Colon (tissue), 2 donors: ENCODE results near the gene EWSR1.

Source experiments
- FAIRE-seq: peaks from 2 replicates; lab custom pipeline; 2012; peaks lifted over from hg19 to GRCh38; lab: Jason Lieb, UNC
- donor health status: control.
- donor health status: control.

The EWSR1 gene

GRCh38 chr22:29251265-29251664 is 16.8 kb upstream of the EWSR1 start:
- FAIRE-seq: no peak

GRCh38 chr22:29251981-29252911 is 15.8 kb upstream of the EWSR1 start:
- FAIRE-seq: no peak

GRCh38 chr22:29253561-29254285 is 14.3 kb upstream of the EWSR1 start:
- FAIRE-seq: no peak

DNA sequence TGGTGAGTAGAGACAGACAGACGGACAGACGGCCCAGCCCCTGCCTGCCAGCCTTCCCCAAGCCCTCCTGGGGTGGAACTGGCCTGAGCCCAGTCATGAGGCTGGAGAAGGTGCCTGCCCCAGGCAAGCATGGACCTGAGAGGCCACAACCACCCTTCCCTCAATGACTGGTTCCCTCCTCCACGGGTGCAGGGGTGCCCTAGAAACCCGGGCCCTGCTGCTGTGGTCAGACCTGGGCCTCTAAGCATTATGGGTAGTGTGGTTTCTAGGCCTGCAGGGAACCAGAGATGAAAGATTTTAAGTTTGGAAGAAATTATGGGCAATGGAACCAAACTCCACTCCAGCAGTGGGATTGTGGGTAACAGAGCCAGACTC is 13.8 kb upstream of the EWSR1 start:
- no peak for FAIRE-seq

- no peak for FAIRE-seq
Observed at GRCh38 chr22:29255064-29255621, 12.9 kb upstream of the EWSR1 start.

DNA sequence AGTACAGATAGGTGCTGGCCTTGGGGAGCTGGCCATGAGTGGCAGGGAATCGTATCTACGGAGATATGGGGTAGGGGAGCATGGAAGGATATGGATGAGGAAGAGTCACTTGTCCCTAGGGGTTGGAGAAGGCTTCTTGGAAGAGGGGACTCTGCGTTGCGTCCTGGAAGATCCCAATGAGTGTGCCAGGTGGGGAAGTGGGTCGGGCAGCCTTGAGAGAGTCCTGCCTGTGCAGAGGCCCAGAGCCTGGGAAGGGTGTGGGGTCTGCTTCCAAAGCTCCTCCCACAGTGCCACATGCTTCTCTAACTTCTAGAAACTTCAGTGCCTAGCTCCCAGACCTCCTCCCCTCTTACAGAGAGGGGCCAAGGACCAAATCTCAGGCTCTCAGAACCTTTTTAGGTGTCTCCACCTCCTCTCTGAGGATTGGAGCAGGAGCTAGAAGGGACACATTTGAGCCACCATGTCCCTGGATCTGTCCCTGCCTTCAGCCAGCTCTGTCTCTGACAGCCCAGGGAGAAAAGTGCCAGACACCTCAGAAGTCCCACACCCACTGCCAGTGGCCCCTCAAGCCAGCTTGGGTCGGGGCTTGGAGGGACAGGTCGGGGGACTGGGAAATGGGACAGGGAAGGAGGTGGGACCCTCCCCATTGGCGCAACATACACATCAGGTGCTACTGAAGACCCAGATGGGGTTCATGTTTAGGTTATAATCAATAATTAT is 11.3 kb upstream of the EWSR1 start:
- no peak for FAIRE-seq

- FAIRE-seq: no peak
Observed at GRCh38 chr22:29257751-29258181, 10.3 kb upstream of the EWSR1 start.

GRCh38 chr22:29258407-29259252 is 9.4 kb upstream of the EWSR1 start:
- no peak for FAIRE-seq

DNA sequence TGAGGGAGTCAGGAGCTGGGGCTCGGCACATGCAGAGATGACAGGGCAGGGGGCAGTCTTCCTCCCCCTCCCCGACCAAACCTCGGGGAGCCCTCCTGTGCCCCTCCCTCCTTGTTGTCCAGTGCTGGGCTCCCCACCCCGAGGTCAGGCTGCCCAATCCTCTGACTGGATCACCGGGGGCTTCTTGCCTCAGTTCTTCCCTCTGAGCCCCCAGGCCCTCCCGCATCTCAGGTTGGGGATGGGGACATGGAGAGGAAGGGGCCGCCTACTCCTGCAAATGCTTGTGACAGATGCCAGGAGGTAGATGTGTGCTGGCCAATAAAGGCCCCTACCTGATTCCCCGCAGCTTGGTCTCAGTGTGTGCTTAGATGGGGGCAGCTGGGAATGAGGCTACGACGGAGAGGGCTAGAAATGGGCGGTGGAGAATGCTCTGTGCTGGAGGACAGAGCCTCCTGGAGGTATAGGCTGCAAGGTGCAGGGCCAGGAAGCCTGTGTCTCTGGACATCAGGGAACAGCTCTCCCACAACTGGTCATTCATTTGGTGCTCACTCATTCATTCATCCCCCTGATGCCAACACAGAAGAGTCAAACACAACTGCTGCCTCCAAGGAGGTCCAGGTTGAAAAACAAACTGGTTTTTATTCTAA is 8.7 kb upstream of the EWSR1 start:
- no peak for FAIRE-seq

- FAIRE-seq: no peak
Observed at GRCh38 chr22:29260031-29260560, 8.0 kb upstream of the EWSR1 start.

- FAIRE-seq: no peak
Observed at GRCh38 chr22:29260601-29261315, 7.3 kb upstream of the EWSR1 start.

DNA sequence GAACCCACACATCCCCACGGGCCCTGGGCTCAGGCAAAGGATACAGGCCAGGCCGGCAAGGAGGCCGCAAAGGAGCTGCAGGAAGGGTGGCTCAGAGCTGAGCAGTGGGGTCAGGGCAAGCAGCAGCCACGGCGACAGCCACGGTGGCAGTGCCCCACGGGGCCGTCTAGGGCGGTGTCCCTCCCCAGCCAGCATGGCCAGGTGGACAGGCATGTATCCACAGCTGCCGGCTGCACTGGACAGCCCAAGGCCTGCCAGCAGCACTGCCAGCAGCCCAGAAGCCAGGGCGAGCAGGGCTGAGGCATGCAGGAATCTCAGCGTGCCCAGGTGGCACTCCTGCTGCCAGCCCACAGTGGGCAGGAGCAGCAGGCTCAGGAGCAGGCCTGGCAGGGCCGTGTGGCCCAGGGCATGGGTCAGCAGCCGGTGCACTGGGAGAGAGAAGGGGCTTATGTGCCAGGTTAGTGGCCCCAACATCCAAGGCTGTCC is 4.2 kb upstream of the EWSR1 start:
- FAIRE-seq: no peak

DNA sequence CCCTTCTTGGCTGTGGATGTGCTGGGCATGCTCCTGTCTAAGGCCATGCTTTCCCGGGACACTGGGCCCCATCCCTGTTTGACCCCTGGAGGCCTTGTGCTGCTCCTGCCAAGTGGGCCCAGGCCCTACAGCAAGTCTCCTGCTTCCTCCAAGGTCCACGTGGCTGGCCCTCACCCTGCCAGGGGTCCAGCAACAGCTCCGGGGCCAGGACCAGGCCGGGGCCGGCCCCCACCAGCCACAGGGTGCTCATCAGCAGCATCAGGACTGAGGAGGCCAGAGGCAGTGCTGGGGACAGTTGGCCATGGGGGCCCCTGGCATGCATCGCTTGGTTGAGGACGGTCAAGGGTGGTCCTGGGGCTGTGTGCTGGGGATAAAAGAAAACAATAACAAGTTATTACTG is 2.8 kb upstream of the EWSR1 start:
- no peak for FAIRE-seq

- no peak for FAIRE-seq
Observed at GRCh38 chr22:29265929-29266328, 2.1 kb upstream of the EWSR1 start.

GRCh38 chr22:29266564-29267461 is 1.3 kb upstream of the EWSR1 start:
- no peak for FAIRE-seq

DNA sequence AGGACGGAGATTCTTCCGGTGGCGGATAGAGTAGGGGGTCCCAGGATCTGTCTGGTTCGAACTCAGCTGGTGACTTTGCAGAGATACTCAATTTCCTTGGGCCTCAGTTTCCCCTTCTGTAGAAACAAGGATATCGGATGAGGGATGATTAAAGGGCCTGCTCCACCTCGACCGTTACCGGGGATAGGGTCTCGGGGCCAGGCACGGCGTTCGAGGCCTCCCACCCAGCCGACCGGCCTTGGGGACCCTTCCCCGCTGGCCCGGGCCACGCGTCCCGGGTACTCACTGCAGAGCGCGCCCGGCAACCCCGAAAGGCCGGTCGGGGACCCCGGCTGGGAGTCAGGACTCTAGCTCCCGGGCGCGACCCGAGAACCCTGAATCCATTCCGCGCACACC is 608 bp upstream of the EWSR1 start:
- FAIRE-seq: no peak

DNA sequence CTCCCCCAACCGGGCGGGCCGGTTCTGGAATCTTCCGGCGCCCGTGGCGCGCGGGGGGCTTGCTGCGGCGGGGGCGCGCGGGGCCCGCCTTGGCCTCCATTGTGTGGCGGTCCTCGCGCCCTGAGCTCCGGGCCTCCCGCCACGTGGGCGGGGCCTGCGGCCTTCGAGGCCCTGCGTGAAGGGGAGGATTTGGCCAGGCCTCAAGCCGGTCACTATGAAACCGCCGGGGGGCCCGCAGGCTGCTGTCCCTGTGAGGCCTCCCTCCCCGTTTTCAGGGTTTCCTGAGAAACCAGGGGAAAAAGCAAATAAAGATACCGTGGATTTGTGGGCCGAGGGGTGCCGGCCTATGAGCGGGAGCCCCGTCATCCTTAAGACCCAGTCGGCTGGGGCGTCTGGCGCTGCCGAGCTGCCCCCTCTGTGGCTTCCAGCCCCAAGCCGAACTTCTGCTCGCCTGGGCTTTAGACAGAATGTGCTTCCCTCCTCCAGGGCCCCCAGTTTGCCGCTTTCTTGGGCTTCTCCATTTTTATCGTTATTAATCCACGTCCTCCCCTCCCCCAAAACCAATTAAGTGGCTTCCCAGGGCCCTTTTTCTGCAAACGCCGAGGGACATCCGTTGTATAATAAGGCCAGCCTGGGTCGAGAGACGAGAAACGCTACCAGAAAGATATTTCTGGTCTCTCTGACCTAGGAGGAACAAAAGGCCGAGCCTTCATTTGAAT is 602 bp downstream of the EWSR1 start:
- no peak for FAIRE-seq

DNA sequence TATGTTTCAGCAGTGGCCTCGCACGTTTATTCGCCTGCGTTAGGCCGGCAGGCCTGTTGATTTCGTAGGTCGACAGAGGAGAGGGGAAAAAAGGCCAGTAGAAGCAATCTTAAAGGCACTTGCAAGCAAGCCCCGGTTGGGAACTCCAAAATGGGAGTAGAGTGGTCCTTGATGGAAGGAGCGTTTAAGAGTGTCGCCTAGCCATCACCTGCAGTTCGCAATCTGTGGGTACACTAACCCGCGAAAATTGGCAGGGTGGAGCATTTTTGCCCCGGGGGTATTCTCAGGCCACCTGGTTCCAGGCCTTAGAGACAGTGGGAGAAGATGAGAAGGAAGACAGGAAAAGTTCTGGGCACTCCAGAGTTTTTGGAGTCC is 1.1 kb downstream of the EWSR1 start:
- FAIRE-seq: no peak
